Transverse colon (tissue), 4 donors: ENCODE data around the gene GAS7. TPM values are rescaled to one million over a fixed set of nuclear protein-coding genes. Genes with fewer than 3 reads are reported as not detected.

ENCODE experiments used
- DNase-seq: peaks from one replicate; pipeline ENCODE4 v3.0.0-alpha.2; 2019
- H3K27ac ChIP-seq, 4 donors: fragments of 200-600 bp; sonication (generic); 2 replicates each; pipeline ENCODE4 v1.5.1; 2016 to 2018; ENCODE audit warnings: inconsistent platforms in 4 of 4
- H3K27me3 ChIP-seq: fragments of 200-600 bp; sonication (generic); 2 replicates; pipeline ENCODE4 v1.5.1; 2017; ENCODE audit warnings: inconsistent platforms
- H3K36me3 ChIP-seq, 4 donors: fragments of 200-600 bp; sonication (generic); 2 replicates each; pipeline ENCODE4 v1.5.1; 2017 to 2019; ENCODE audit warnings: inconsistent platforms in 4 of 4
- H3K4me1 ChIP-seq, 4 donors: fragments of 200-600 bp; sonication (generic); 2 replicates each; pipeline ENCODE4 v1.5.1; 2017 to 2020; ENCODE audit warnings: inconsistent platforms in 4 of 4
- H3K4me3 ChIP-seq, 4 donors: fragments of 200-600 bp; sonication (generic); 1 replicate in 1 of 4; 2 replicates in 3 of 4; pipeline versions ENCODE4 v1.5.1 to v1.6.1; 2017 to 2019; ENCODE audit warnings: inconsistent platforms in 4 of 4
- H3K9me3 ChIP-seq, 2 donors: fragments of 200-600 bp; sonication (generic); 2 replicates each; pipeline ENCODE4 v1.5.1; 2017 to 2019; ENCODE audit warnings: inconsistent platforms in 2 of 2
- CTCF ChIP-seq, 5 experiments: fragments of 200-600 bp in 3 of 5; fragments of 450-650 bp in 2 of 5; sonication (generic) in 3 of 5; IDR thresholded peaks; 1 replicate in 2 of 5; 2 replicates in 3 of 5; pipeline ENCODE4 v1.5.1; 2016 to 2017; ENCODE audit warnings: antibody characterized with exemption in 5 of 5, inconsistent platforms in 3 of 5, mild to moderate bottlenecking in 2 of 5, moderate library complexity in 1 of 5
- EP300 ChIP-seq: sonication (generic); formaldehyde crosslinking; IDR thresholded peaks from one replicate; pipeline ENCODE4 v1.6.1; 2017; ENCODE audit warnings: antibody characterized with exemption, low read depth
- POLR2A ChIP-seq: fragments of 450-650 bp; IDR thresholded peaks from one replicate; pipeline ENCODE4 v1.6.1; 2016; ENCODE audit warnings: antibody characterized with exemption, mild to moderate bottlenecking, moderate library complexity
- POLR2AphosphoS5 ChIP-seq, 3 donors: sonication (generic); formaldehyde crosslinking; IDR thresholded peaks; one replicate each; pipeline ENCODE4 v1.6.1; 2016; ENCODE audit warnings: antibody characterized with exemption in 3 of 3
- WGBS, 2 donors: methylation state at CpG; one replicate each; pipeline ENCODE4 v1.1.5; 2018; ENCODE audit warnings: low coverage in 1 of 2; 5-methylcytosine and 5-hydroxymethylcytosine counted together
- in situ Hi-C, 4 donors: fragments of 200-750 bp; cut with MboI; loops; one replicate each; pipeline versions ENCODE4 v1.15.0 to v1.15.1; 2017; ENCODE audit warnings: low sequenced_read_pairs in 3 of 4, low pct_ligation_motif_present in 1 of 4, low pct_unique_long_range_greater_than_20kb in 1 of 4
- intact Hi-C: fragments of 100-400 bp; cut with DNase I; formaldehyde crosslinking; loops from one replicate; pipeline ENCODE4 v1.15.1; 2023; ENCODE audit warnings: low total_unique reads
- total RNA-seq, 4 donors: library from RNA; depleted of rRNA; stranded (reverse); fragments of >200 nt; gene quantifications; one replicate each; pipeline ENCODE4 v1.1.0, GENCODE V29; 2016

GAS7 gene
- total RNA-seq, 4 donors from 2014 or later: 9.2 to 59.1 (median 15.2) TPM

GRCh38 chr17:9916108-9916507 is 282.3 kb downstream of the GAS7 start:
- H3K36me3 ChIP-seq: no peaks in the 10 kb centered on the region
- DNase-seq: no peak
- 78% methylated on average over 7 of the region's 8 CpGs; no CpG with 5 or more reads in 1 of the 2 donors for WGBS, 2 donors

GRCh38 chr17:9913476-9913875 is 284.9 kb downstream of the GAS7 start:
- WGBS, 2 donors: 89% methylated on average over 5 of the region's 5 CpGs; no CpG with 5 or more reads in 1 of the 2 donors
- in situ Hi-C loops (loop anchor here in 1 of 4 donors (25.0 kb wide), 1 partner anchor 699 kb away; no protein-coding TSS in a partner anchor), intact Hi-C loops (no loop called here)
- Histone ChIP-seq H3K9me3 (no peaks in the 10 kb centered on the region), H3K27me3 (no peaks in the 10 kb centered on the region), H3K27ac (no peak overlapping the region), H3K4me1 (no peaks in the 10 kb centered on the region), H3K36me3 (no peaks in the 10 kb centered on the region), H3K4me3 (no peak overlapping the region)
- no peak for TF ChIP-seq CTCF (IDR thresholded peaks at IDR 0.05)
- no peak for DNase-seq

More at GRCh38 chr17:9916108-9916507, 282.3 kb downstream of the GAS7 start:
- in situ Hi-C loops (loop anchor here in 1 of 4 donors (25.0 kb wide), 1 partner anchor 696 kb away; no protein-coding TSS in a partner anchor), intact Hi-C loops (no loop called here)
- TF ChIP-seq POLR2AphosphoS5 (IDR thresholded peaks at IDR 0.05): no peak
- TF ChIP-seq CTCF (IDR thresholded peaks at IDR 0.05): no peak
- TF ChIP-seq EP300: no peak
- no peak for TF ChIP-seq POLR2A
- Histone ChIP-seq H3K4me3 (no peak overlapping the region), H3K4me1 (no peaks in the 10 kb centered on the region), H3K9me3 (no peaks in the 10 kb centered on the region), H3K27me3 (no peaks in the 10 kb centered on the region), H3K27ac (no peak overlapping the region)

- intact Hi-C loops: no loop called here
- no peak overlapping the region for H3K4me3 ChIP-seq
- H3K4me1 ChIP-seq: no peaks in the 10 kb centered on the region
- no peaks in the 10 kb centered on the region for H3K27me3 ChIP-seq
- H3K36me3 ChIP-seq: no peaks in the 10 kb centered on the region
- H3K27ac ChIP-seq: peak overlapping the region in 1 of 4 donors; percentile 8
- in situ Hi-C loops: loop anchor here in 1 of 4 donors (25.0 kb wide), 1 partner anchor 700 kb away; no protein-coding TSS in a partner anchor
- DNase-seq: no peak
- 71 to 77% methylated on average over 9 to 18 of the region's 18 CpGs for WGBS, 2 donors
- TF ChIP-seq POLR2A (no peak), CTCF (IDR thresholded peaks at IDR 0.05) (no peak), EP300 (no peak), POLR2AphosphoS5 (IDR thresholded peaks at IDR 0.05) (no peak)
- H3K9me3 ChIP-seq: no peaks in the 10 kb centered on the region
Measured at GRCh38 chr17:9912121-9913099, 286.0 kb downstream of the GAS7 start.

- 70% methylated on average over 12 of the region's 12 CpGs; no CpG with 5 or more reads in 1 of the 2 donors for WGBS, 2 donors
- DNase-seq: no peak
- intact Hi-C loops: no loop called here
- TF ChIP-seq POLR2A: no peak
- TF ChIP-seq POLR2AphosphoS5 (IDR thresholded peaks at IDR 0.05): no peak
- TF ChIP-seq CTCF (IDR thresholded peaks at IDR 0.05): no peak
- no peak for TF ChIP-seq EP300
- in situ Hi-C loops: loop anchor here in 1 of 4 donors (25.0 kb wide), 1 partner anchor 701 kb away; no protein-coding TSS in a partner anchor
- Histone ChIP-seq H3K36me3 (no peaks in the 10 kb centered on the region), H3K9me3 (no peaks in the 10 kb centered on the region), H3K27ac (no peak overlapping the region), H3K4me1 (no peaks in the 10 kb centered on the region), H3K4me3 (no peak overlapping the region), H3K27me3 (no peaks in the 10 kb centered on the region)
Measured at GRCh38 chr17:9911089-9911488, 287.3 kb downstream of the GAS7 start.
